22Rv1 (cell line): ENCODE data around the gene GOLPH3.
"Not testable (repeated sequence)": the region's sequence is repeated elsewhere in the genome, so short reads cannot be mapped to it uniquely, and the experiment has no call there.

Experiments
- CTCF ChIP-seq: fragments of 450-650 bp; IDR thresholded peaks from 2 replicates; pipeline ENCODE4 v1.5.1; 2017; ENCODE audit warnings: mild to moderate bottlenecking
- ZFX ChIP-seq: fragments of 450-650 bp; IDR thresholded peaks from 2 replicates; pipeline ENCODE4 v1.6.1; 2017; ENCODE audit warnings: antibody characterized with exemption, borderline replicate concordance

- not testable (repeated sequence) for TF ChIP-seq CTCF, ZFX
These were observed 95.3 kb downstream of the GOLPH3 start for GRCh38 chr5:32078855-32079254.
